ENCODE data around the gene GPR161. TPM values are rescaled to one million over a fixed set of nuclear protein-coding genes. Genes with fewer than 3 reads are reported as not detected.

GPR161 gene
- polyA plus RNA-seq, 1 donor (not counting 4 experiments of a cell fraction or from before 2014, with no cell fraction given) = 7.8 TPM

DNA sequence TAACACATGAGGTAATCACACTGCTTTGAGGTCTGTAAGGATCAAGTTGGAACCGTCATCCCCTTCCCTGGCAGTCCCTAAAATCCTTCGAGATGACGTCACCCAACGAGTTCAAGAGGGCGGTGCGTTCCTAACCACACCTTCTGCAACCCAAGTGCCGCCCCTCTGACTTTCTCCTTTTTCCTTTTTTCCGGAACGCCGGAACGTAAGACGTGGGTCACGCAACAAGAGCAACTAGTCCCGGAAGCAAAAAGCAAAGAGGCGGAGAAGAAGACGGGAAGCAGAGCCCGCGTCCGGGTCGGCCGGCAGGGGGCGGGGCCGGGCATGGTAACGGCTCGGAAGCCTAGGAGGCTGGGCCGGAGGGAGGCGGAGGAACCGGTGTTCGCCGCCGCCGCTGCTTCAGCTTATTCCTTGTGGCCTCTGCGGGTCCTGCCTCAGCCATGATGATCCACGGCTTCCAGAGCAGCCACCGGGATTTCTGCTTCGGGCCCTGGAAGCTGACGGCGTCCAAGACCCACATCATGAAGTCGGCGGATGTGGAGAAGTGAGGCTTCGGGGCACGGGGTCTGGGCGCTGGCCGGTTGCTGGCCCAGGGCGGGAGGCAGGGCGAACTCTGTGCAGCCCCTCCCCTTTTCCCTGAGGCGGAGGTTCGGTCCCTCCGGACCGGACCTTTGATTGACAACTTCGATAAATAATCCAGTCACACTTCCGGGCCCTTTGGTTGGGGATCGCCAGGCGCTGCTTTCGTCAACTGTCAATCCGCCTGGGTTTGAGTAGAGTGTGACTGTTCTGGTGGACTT is 42.1 kb upstream of the GPR161 start, which contains the start of gene TIPRL:
Gene TIPRL (plus strand): TSS at position 325 of the 800 bp plus-strand sequence. CDS start 116 bp downstream, at position 441.
- dilution Hi-C loops (cut with MboI; ENCODE audit: extremely low pct_ligation_motif_present, low sequenced_read_pairs) = no loop called here
- TF ChIP-seq, protein P1, sequence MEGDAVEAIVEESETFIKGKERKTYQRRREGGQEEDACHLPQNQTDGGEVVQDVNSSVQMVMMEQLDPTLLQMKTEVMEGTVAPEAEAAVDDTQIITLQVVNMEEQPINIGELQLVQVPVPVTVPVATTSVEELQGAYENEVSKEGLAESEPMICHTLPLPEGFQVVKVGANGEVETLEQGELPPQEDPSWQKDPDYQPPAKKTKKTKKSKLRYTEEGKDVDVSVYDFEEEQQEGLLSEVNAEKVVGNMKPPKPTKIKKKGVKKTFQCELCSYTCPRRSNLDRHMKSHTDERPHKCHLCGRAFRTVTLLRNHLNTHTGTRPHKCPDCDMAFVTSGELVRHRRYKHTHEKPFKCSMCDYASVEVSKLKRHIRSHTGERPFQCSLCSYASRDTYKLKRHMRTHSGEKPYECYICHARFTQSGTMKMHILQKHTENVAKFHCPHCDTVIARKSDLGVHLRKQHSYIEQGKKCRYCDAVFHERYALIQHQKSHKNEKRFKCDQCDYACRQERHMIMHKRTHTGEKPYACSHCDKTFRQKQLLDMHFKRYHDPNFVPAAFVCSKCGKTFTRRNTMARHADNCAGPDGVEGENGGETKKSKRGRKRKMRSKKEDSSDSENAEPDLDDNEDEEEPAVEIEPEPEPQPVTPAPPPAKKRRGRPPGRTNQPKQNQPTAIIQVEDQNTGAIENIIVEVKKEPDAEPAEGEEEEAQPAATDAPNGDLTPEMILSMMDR (optimal IDR thresholded peaks at IDR 0.05 in 1 of 3, IDR thresholded peaks at IDR 0.05 in 1 of 3, conservative IDR thresholded peaks at IDR 0.05 in 1 of 3; ENCODE audit: extremely low read depth in 1 of 3, insufficient read depth in 2 of 3, low read length in 3 of 3) = peak; percentile 33 to 71 (median 50)
- TF ChIP-seq EZH2 (IDR thresholded peaks at IDR 0.05; ENCODE audit: low read length) = no peak
- Histone ChIP-seq H4K20me1 (ENCODE audit: control insufficient read depth, extremely low read depth, insufficient read depth, low read length) (no peaks in the 10 kb centered on the region), H3K4me2 (ENCODE audit: control insufficient read depth, extremely low read depth, insufficient read depth, low read depth, low read length) (peak within 1 kb of the TSS; percentile 79), H3K27me3 (ENCODE audit: control insufficient read depth, extremely low read depth, insufficient read depth, low read length) (no peaks in the 10 kb centered on the region), H3K9me1 (ENCODE audit: control insufficient read depth, extremely low read depth, insufficient read depth, low read length) (no peaks in the 10 kb centered on the region), H3K9ac (ENCODE audit: control insufficient read depth, extremely low read depth, insufficient read depth, low read length) (peak within 1 kb of the TSS; percentile 93), H3K4me3 (ENCODE audit: control insufficient read depth in 2 of 3, extremely low read depth in 1 of 3, insufficient read depth in 2 of 3, low read depth in 1 of 3, low read length in 3 of 3) (peak within 1 kb of the TSS; percentile 61 to 98 (median 96)), H3K9me3 (ENCODE audit: control insufficient read depth, low read depth, low read length) (no peaks in the 10 kb centered on the region), H3K79me2 (ENCODE audit: control insufficient read depth, insufficient read depth, low read length) (peaks cover 41% of the 10 kb centered on the region), H3K27ac (ENCODE audit: control insufficient read depth, insufficient read depth, low read length) (peak within 1 kb of the TSS; percentile 91), H3K4me1 (ENCODE audit: control insufficient read depth, extremely low read depth, insufficient read depth, low read length) (peaks cover 9% of the 10 kb centered on the region), H2AFZ (ENCODE audit: control insufficient read depth, low read length) (peak within 1 kb of the TSS; percentile 93), H3K36me3 (ENCODE audit: control insufficient read depth in 2 of 2, extremely low read depth in 1 of 2, insufficient read depth in 2 of 2, low read length in 2 of 2) (peaks cover 0 to 2% of the 10 kb centered on the region in 2 experiments)
- FAIRE-seq = peak; percentile 89
- peak; percentile 96 for DNase-seq (ENCODE audit: low read depth, low spot score)

DNA sequence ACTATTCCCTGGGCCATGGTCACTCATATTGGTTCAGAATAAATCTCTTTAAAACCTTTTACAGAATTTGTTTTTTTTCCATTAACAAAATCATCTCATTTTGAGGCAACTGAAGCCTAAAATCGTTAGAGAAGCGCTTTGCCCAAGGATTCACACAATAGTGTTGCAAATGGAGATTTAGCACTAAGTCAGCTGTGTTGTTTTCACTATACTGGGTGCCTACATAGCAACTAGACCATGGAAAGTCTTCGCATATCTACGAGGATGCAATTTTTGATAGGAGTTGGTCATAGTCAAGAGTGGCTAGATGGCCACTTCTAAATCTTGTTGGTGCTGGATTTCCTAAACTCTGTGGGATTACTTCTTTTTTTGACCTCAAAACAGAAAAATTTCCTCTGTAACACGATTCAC is 41.5 kb upstream of the GPR161 start:
- dilution Hi-C loops (cut with MboI; ENCODE audit: extremely low pct_ligation_motif_present, low sequenced_read_pairs) = no loop called here
- FAIRE-seq = no peak
- H3K27ac ChIP-seq (ENCODE audit: control insufficient read depth, insufficient read depth, low read length) = peak overlapping the region; percentile 57
- no peaks in the 10 kb centered on the region for H3K27me3 ChIP-seq (ENCODE audit: control insufficient read depth, extremely low read depth, insufficient read depth, low read length)
- peak overlapping the region; percentile 14 for H3K9ac ChIP-seq (ENCODE audit: control insufficient read depth, extremely low read depth, insufficient read depth, low read length)
- H3K9me1 ChIP-seq (ENCODE audit: control insufficient read depth, extremely low read depth, insufficient read depth, low read length) = no peaks in the 10 kb centered on the region
- H2AFZ ChIP-seq (ENCODE audit: control insufficient read depth, low read length) = peak overlapping the region; percentile 64
- peaks cover 35% of the 10 kb centered on the region for H3K79me2 ChIP-seq (ENCODE audit: control insufficient read depth, insufficient read depth, low read length)
- no peaks in the 10 kb centered on the region for H4K20me1 ChIP-seq (ENCODE audit: control insufficient read depth, extremely low read depth, insufficient read depth, low read length)
- peaks cover 9% of the 10 kb centered on the region for H3K4me1 ChIP-seq (ENCODE audit: control insufficient read depth, extremely low read depth, insufficient read depth, low read length)
- DNase-seq (ENCODE audit: low read depth, low spot score) = no peak
- H3K9me3 ChIP-seq (ENCODE audit: control insufficient read depth, low read depth, low read length) = no peaks in the 10 kb centered on the region
- peak overlapping the region; percentile 79 for H3K4me2 ChIP-seq (ENCODE audit: control insufficient read depth, extremely low read depth, insufficient read depth, low read depth, low read length)
- H3K4me3 ChIP-seq (ENCODE audit: control insufficient read depth in 2 of 3, extremely low read depth in 1 of 3, insufficient read depth in 2 of 3, low read depth in 1 of 3, low read length in 3 of 3) = peak overlapping the region in 1 of 3 experiments; percentile 61
- TF ChIP-seq EZH2 (IDR thresholded peaks at IDR 0.05; ENCODE audit: low read length) = no peak
- TF ChIP-seq, protein P1 (optimal IDR thresholded peaks at IDR 0.05 in 1 of 3, IDR thresholded peaks at IDR 0.05 in 1 of 3, conservative IDR thresholded peaks at IDR 0.05 in 1 of 3; ENCODE audit: extremely low read depth in 1 of 3, insufficient read depth in 2 of 3, low read length in 3 of 3) = no peak
- H3K36me3 ChIP-seq (ENCODE audit: control insufficient read depth in 2 of 2, extremely low read depth in 1 of 2, insufficient read depth in 2 of 2, low read length in 2 of 2) = no peaks in the 10 kb centered on the region
